Measurements from ENCODE around the gene KRTAP5-7. TPM values are rescaled to one million over a fixed set of nuclear protein-coding genes. Genes with fewer than 3 reads are reported as not detected.

KRTAP5-7 gene
- total RNA-seq, 4 donors from 2014 or later: 0.38 TPM; not detected in 3

DNA sequence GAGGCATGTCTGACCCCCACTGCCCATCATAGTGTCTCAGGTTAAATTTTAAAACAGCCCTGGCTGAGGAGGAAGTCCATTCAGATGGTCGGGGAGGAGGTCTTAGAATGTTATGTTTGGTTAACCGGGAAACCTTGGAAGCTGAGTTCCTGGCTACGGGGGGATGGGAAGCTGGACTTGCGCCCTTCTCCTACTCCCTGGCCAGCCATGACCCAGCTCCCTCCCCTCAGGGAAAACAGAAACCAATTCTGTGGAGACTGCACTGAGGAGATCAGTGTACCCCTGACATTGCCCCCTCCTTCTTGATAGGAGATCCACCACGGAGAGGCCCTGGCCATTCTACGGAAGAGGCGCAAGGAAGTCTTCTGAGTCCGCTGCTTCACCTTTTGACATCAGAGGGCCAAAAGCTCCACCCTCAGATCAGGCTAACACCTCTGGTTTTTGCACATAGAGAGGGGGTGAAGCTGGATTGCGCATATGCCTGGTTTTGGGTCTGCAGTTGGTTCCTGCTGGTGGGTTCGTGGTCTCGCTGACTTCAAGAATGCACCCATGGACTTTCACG lies 18.4 kb downstream of the KRTAP5-7 start:
- 86 to 87% methylated on average over 3 to 10 of the region's 12 CpGs for WGBS, 2 donors
- Histone ChIP-seq H3K4me3 (no peak overlapping the region), H3K4me1 (no peaks in the 10 kb centered on the region), H3K27me3 (peaks cover 0 to 15% (median 0%) of the 10 kb centered on the region in 4 donors), H3K9me3 (no peaks in the 10 kb centered on the region), H3K27ac (no peak overlapping the region), H3K36me3 (no peaks in the 10 kb centered on the region)
- TF ChIP-seq CTCF (IDR thresholded peaks at IDR 0.05): no peak
- TF ChIP-seq POLR2A (IDR thresholded peaks at IDR 0.05): no peak
- no peak for DNase-seq
- intact Hi-C loops (cut with DNase I): loop anchor here (5.0 kb wide), 1 partner anchor 63 kb away; no protein-coding TSS in a partner anchor

DNA sequence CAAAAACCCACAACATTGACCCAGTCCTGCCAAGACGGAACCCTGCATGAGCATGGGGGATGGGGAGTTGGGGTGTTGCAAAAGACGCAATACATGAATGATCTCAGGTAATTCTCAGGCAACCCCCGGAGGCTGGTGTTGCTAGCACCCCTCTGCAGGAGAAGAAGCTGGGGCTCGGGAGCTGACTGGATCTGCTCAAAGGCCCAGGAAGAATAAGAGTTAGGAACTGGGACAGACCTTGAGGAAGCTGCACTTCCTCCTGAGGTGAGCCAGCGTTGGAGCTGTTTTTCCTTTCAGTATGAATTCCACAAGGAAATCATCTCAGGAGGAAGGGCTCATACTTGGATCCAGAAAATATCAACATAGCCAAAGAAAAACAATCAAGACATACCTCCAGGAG lies 21.1 kb downstream of the KRTAP5-7 start, which contains the start of gene KRTAP5-9:
KRTAP5-9 (plus strand) TSS at position 301 of the 400 bp plus-strand sequence. CDS start 238 bp downstream, outside the sequence.
- Histone ChIP-seq H3K4me1 (no peaks in the 10 kb centered on the region), H3K27ac (no peak within 1 kb of the TSS), H3K4me3 (no peak within 1 kb of the TSS), H3K9me3 (no peaks in the 10 kb centered on the region), H3K27me3 (peaks cover 0 to 15% (median 0%) of the 10 kb centered on the region in 4 donors), H3K36me3 (no peaks in the 10 kb centered on the region)
- WGBS, 2 donors: 52 to 56% methylated on average over 4 to 5 of the region's 5 CpGs
- no peak for DNase-seq
- TF ChIP-seq CTCF (IDR thresholded peaks at IDR 0.05) (no peak), POLR2A (IDR thresholded peaks at IDR 0.05) (no peak)
- intact Hi-C loops (cut with DNase I): loop anchor here (5.0 kb wide), 1 partner anchor 66 kb away; no protein-coding TSS in a partner anchor

DNA sequence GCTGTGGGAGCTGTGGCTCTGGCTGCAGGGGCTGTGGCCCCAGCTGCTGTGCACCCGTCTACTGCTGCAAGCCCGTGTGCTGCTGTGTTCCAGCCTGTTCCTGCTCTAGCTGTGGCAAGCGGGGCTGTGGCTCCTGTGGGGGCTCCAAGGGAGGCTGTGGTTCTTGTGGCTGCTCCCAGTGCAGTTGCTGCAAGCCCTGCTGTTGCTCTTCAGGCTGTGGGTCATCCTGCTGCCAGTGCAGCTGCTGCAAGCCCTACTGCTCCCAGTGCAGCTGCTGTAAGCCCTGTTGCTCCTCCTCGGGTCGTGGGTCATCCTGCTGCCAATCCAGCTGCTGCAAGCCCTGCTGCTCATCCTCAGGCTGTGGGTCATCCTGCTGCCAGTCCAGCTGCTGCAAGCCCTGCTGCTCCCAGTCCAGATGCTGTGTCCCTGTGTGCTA lies 21.7 kb downstream of the KRTAP5-7 start:
- TF ChIP-seq CTCF (IDR thresholded peaks at IDR 0.05): no peak
- TF ChIP-seq POLR2A (IDR thresholded peaks at IDR 0.05): no peak
- H3K4me1 ChIP-seq: no peaks in the 10 kb centered on the region
- 37 to 60% methylated on average over 2 of the region's 5 CpGs for WGBS, 2 donors
- intact Hi-C loops (cut with DNase I): loop anchor here (5.0 kb wide), 1 partner anchor 66 kb away; no protein-coding TSS in a partner anchor
- H3K27me3 ChIP-seq: peaks cover 0 to 15% (median 0%) of the 10 kb centered on the region in 4 donors
- H3K27ac ChIP-seq: no peak overlapping the region
- no peaks in the 10 kb centered on the region for H3K9me3 ChIP-seq
- H3K36me3 ChIP-seq: no peaks in the 10 kb centered on the region
- H3K4me3 ChIP-seq: no peak overlapping the region
- DNase-seq: no peak

- intact Hi-C loops (cut with DNase I): no loop called here
- H3K27me3 ChIP-seq: peaks cover 0 to 16% (median 0%) of the 10 kb centered on the region in 4 donors
- H3K27ac ChIP-seq: no peak overlapping the region
- no peak overlapping the region for H3K4me3 ChIP-seq
- DNase-seq: no peak
- TF ChIP-seq CTCF (IDR thresholded peaks at IDR 0.05): no peak
- no peak for TF ChIP-seq POLR2A (IDR thresholded peaks at IDR 0.05)
- H3K9me3 ChIP-seq: no peaks in the 10 kb centered on the region
- H3K4me1 ChIP-seq: no peaks in the 10 kb centered on the region
- no peaks in the 10 kb centered on the region for H3K36me3 ChIP-seq
- WGBS, 2 donors: 86 to 91% methylated on average over 1 of the region's 1 CpG
These were observed 24.6 kb downstream of the KRTAP5-7 start for GRCh38 chr11:71551711-71552110.

DNA sequence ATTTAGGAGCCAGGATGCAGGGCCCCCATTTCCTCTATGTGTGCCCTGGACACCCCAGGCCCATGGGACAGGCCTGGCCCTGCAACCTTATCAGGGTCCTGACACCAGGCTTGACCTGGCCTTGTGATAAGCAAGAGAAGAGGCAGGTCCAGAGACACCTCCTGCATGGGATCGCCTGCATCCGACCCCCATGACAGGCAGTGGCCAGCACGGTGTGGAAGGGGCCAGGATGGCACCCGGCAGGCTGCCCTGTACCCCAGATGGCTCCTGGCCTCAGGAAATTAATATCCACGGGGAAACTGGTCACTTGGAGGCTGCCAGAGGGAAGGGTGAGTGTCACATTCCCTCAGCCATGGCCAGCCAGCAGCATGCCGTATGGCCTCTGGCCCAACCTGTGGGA lies 27.9 kb downstream of the KRTAP5-7 start:
- TF ChIP-seq POLR2A (IDR thresholded peaks at IDR 0.05) (no peak), CTCF (IDR thresholded peaks at IDR 0.05) (no peak)
- DNase-seq: no peak
- Histone ChIP-seq H3K36me3 (no peaks in the 10 kb centered on the region), H3K27ac (no peak overlapping the region), H3K4me1 (no peaks in the 10 kb centered on the region), H3K9me3 (no peaks in the 10 kb centered on the region), H3K27me3 (peaks cover 0 to 6% (median 0%) of the 10 kb centered on the region in 4 donors), H3K4me3 (no peak overlapping the region)
- intact Hi-C loops (cut with DNase I): no loop called here
- WGBS, 2 donors: no CpG with 5 or more reads among the region's 6 CpGs

All from esophagus squamous epithelium (tissue), 5 donors.